ENCODE results near the gene NUDT16L1. TPM values are rescaled to one million over a fixed set of nuclear protein-coding genes. Genes with fewer than 3 reads are reported as not detected.
"Not testable (repeated sequence)": the region's sequence is repeated elsewhere in the genome, so short reads cannot be mapped to it uniquely, and the experiment has no call there.

NUDT16L1 gene
- total RNA-seq (43.7 TPM), polyA plus RNA-seq (100 to 1,000 TPM in 1 of 4 donors, 10 to 100 TPM in 3; 77.8 to 110 (median 91.5) TPM)

DNA sequence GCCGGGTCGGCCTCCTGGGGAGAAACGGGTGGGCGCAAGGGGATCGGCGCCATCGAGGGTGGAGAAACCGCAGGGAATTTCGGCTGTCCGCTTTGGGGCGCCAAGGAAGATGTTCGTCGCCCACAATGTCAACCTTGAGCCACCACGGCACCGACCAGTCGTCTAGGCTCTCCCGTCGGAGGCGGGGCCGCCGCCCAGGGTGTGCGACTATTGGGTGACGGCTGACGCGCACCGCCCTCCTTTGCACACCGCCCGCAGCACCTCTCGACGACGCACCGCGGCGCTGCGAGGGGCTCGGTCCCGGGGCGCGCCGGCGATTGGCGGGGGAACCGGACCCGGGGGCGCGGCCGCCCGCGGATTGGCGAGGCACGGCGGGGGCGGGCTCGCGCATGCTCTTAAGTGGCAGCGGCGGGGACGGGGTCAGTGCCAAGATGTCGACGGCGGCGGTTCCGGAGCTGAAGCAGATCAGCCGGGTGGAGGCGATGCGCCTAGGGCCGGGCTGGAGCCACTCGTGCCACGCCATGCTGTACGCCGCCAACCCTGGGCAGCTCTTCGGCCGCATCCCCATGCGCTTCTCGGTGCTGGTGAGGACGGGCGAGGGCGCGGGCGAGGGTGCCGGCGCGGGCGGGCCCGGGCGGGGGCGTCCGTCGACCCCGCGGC, at the start of gene NUDT16L1:
TSS of gene NUDT16L1 (plus strand) at position 267 of the 660 bp plus-strand sequence. CDS start at position 432, 165 bp downstream.
- H3K4me1 Mint-ChIP-seq: peaks cover 0 to 23% (median 4%) of the 10 kb centered on the region in 4 donors
- H3K27ac ChIP-seq (ENCODE audit: insufficient read depth, low read length, poor library complexity, severe bottlenecking): peak within 1 kb of the TSS; percentile 88
- DNase-seq (peak; percentile 95 to 98 (median 97)), ATAC-seq (ENCODE audit: low read depth in 2 of 2) (peak; percentile 93 to 95)
- no peaks in the 10 kb centered on the region for H3K9me3 Mint-ChIP-seq
- H3K4me1 ChIP-seq (ENCODE audit: control insufficient read depth, insufficient read depth, low read length, poor library complexity, severe bottlenecking): peaks cover 17% of the 10 kb centered on the region
- H3K4me3 ChIP-seq (ENCODE audit: low read depth, low read length): peak within 1 kb of the TSS; percentile 29
- peaks cover 23% of the 10 kb centered on the region for H3K36me3 ChIP-seq (ENCODE audit: control insufficient read depth, insufficient read depth, low read length)
- H3K27ac Mint-ChIP-seq: peak within 1 kb of the TSS; percentile 71 to 90 (median 83)
- H3K27me3 Mint-ChIP-seq: no peaks in the 10 kb centered on the region
- H3K36me3 Mint-ChIP-seq: no peaks in the 10 kb centered on the region
- no peaks in the 10 kb centered on the region for H3K9me3 ChIP-seq (ENCODE audit: control insufficient read depth in 2 of 2, low read length in 2 of 2)
- H3K27me3 ChIP-seq (ENCODE audit: control insufficient read depth, insufficient read depth, low read length): no peaks in the 10 kb centered on the region
- peak within 1 kb of the TSS; percentile 87 to 96 (median 93) for H3K4me3 Mint-ChIP-seq

DNA sequence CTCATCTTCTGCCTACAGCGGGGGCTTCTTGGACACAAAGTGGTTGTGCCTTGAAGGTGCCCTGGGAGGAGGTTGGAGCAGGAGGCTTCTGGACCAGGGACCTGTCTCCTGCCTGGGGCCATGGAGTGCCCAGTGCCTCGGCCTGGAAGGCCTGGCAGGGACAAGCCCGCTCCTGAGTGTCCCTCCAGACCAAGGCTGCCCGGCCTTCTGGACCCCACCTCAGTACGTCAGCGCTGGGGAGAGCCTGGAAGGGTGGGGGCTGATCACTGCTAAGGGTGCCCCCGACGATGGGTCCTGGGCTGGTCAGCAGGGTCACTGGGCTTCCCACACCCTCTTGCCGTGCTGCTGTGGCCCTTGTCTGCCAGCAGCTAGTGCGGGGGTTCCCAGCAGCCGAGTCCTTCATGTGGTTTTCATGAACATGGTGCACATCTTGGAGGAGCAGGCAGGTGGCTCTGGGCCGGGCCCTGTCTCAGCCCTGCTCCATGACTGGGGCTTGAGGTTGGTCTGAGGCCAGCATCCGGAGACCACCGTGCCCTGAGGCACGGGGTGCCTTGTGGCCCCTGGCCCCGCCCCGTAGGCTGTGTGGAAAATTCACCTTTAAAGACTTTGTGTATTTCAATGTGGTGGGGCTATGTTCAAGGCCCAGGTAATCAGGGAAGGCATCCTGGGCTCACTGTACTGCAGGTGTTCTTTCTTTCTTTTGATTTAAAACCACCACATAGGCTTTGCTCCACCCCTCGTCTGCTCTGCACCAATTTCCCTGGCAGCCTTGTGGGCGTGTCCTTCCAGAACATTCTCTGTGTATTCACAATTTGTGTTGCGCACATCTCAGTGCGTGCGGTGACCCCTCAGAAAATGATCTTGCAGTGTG, 46.4 kb upstream of the NUDT16L1 start:
- Histone ChIP-seq H3K27me3 (ENCODE audit: control insufficient read depth, insufficient read depth, low read length) (no peaks in the 10 kb centered on the region), H3K4me3 (ENCODE audit: low read depth, low read length) (no peak overlapping the region), H3K36me3 (ENCODE audit: control insufficient read depth, insufficient read depth, low read length) (peaks cover 5% of the 10 kb centered on the region), H3K9me3 (ENCODE audit: control insufficient read depth in 2 of 2, low read length in 2 of 2) (no peaks in the 10 kb centered on the region), H3K4me1 (ENCODE audit: control insufficient read depth, insufficient read depth, low read length, poor library complexity, severe bottlenecking) (peaks cover 13% of the 10 kb centered on the region), H3K27ac (ENCODE audit: insufficient read depth, low read length, poor library complexity, severe bottlenecking) (no peak overlapping the region)
- DNase-seq (peak in 1 of 3 donors; percentile 27), ATAC-seq (ENCODE audit: low read depth in 2 of 2) (no peak)
- Mint-ChIP-seq H3K4me1 (peaks cover 5 to 34% (median 6%) of the 10 kb centered on the region in 4 donors), H3K27ac (peak overlapping the region; percentile 32 to 76 (median 69)), H3K36me3 (peaks cover 12% of the 10 kb centered on the region), H3K4me3 (no peak overlapping the region), H3K9me3 (no peaks in the 10 kb centered on the region), H3K27me3 (no peaks in the 10 kb centered on the region)

DNA sequence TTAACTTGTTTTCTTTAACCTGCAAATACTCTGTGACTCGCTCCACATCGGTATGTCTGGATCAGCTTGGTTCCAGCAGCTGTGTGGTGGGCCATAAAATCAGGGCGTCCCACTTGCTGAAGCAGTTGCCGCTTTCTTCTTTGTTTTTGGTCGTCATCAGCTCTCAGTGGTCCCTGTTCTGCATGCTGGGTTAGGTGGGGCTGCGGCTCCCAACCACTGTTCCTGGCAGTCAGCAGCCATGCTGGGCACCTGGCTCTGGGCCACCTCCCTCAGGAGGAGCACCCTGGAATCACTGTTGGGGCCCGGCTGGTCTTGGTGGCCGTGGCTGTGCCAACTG, 45.8 kb upstream of the NUDT16L1 start:
- H3K27ac ChIP-seq (ENCODE audit: insufficient read depth, low read length, poor library complexity, severe bottlenecking): no peak overlapping the region
- Mint-ChIP-seq H3K4me3 (no peak overlapping the region), H3K27ac (peak overlapping the region in 2 of 3 donors; percentile 32 to 69), H3K4me1 (peaks cover 5 to 34% (median 6%) of the 10 kb centered on the region in 4 donors), H3K27me3 (no peaks in the 10 kb centered on the region), H3K9me3 (no peaks in the 10 kb centered on the region), H3K36me3 (peaks cover 12% of the 10 kb centered on the region)
- no peak overlapping the region for H3K4me3 ChIP-seq (ENCODE audit: low read depth, low read length)
- DNase-seq: no peak
- H3K27me3 ChIP-seq (ENCODE audit: control insufficient read depth, insufficient read depth, low read length): no peaks in the 10 kb centered on the region
- H3K4me1 ChIP-seq (ENCODE audit: control insufficient read depth, insufficient read depth, low read length, poor library complexity, severe bottlenecking): peaks cover 13% of the 10 kb centered on the region
- no peak for ATAC-seq (ENCODE audit: low read depth in 2 of 2)
- peaks cover 8% of the 10 kb centered on the region for H3K36me3 ChIP-seq (ENCODE audit: control insufficient read depth, insufficient read depth, low read length)
- H3K9me3 ChIP-seq (ENCODE audit: control insufficient read depth in 2 of 2, low read length in 2 of 2): no peaks in the 10 kb centered on the region

DNA sequence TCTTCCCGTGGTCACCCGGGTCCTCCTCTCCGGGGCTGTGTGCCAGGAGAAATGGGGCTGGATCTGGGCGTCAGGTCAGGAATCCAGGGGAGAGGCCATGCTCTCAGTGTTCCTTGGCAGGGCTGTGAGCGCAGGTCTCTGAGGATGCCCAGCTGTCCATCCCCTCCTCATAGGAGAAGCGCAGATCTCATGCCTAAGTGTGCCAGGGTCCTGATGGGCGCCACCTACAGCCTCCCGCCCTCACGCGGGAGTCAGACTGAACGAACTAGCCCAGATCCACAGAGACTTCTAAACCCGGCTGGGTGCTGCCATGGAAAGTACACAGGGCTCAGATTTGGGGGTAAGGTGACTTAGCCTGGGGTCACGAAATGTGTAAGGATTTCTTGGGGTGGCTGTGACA, 44.4 kb upstream of the NUDT16L1 start:
- Histone ChIP-seq H3K4me3 (ENCODE audit: low read depth, low read length) (no peak overlapping the region), H3K27me3 (ENCODE audit: control insufficient read depth, insufficient read depth, low read length) (no peaks in the 10 kb centered on the region), H3K27ac (ENCODE audit: insufficient read depth, low read length, poor library complexity, severe bottlenecking) (no peak overlapping the region), H3K4me1 (ENCODE audit: control insufficient read depth, insufficient read depth, low read length, poor library complexity, severe bottlenecking) (peaks cover 13% of the 10 kb centered on the region), H3K9me3 (ENCODE audit: control insufficient read depth in 2 of 2, low read length in 2 of 2) (no peaks in the 10 kb centered on the region), H3K36me3 (ENCODE audit: control insufficient read depth, insufficient read depth, low read length) (peaks cover 13% of the 10 kb centered on the region)
- Mint-ChIP-seq H3K27ac (no peak overlapping the region), H3K4me3 (peak overlapping the region in 1 of 4 donors; percentile 57), H3K4me1 (peaks cover 5 to 32% (median 6%) of the 10 kb centered on the region in 4 donors), H3K36me3 (peaks cover 16% of the 10 kb centered on the region), H3K27me3 (no peaks in the 10 kb centered on the region), H3K9me3 (no peaks in the 10 kb centered on the region)
- DNase-seq (peak in 1 of 3 donors; percentile 44), ATAC-seq (ENCODE audit: low read depth in 2 of 2) (no peak)

DNA sequence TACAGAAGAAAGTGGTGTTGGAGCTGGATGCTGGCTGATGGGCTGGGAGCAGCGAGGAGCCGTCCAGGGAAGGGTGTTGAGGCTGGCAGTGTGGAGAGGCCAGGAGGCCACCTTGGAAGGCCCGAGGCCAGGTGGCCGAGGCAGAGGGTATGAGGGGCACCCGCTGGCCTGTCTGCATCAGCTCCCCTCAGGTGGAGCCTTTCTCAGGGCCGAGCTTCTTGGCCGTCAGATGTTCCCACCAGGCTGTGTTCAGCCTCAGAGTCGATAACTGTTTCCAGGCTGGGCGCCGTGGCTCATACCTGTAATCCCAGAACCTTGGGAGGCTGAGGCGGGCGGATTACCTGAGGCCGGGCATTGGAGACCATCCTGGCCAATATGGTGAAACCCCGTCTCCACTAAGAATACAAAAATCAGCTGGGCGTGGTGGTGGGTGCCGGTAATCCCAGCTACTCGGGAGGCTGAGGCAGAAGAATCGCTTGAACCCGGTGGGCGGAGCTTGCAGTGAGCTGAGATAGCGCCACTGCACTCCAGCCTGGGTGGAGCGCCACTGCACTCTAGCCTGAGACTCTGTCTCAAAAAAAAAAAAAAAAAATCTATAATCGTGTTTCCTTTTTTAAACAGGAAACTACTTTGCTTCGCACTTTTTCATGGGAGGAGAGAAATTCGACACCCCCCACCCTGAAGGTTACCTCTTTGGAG, 43.5 kb upstream of the NUDT16L1 start:
- peak in 1 of 3 donors; percentile 38 for DNase-seq

DNA sequence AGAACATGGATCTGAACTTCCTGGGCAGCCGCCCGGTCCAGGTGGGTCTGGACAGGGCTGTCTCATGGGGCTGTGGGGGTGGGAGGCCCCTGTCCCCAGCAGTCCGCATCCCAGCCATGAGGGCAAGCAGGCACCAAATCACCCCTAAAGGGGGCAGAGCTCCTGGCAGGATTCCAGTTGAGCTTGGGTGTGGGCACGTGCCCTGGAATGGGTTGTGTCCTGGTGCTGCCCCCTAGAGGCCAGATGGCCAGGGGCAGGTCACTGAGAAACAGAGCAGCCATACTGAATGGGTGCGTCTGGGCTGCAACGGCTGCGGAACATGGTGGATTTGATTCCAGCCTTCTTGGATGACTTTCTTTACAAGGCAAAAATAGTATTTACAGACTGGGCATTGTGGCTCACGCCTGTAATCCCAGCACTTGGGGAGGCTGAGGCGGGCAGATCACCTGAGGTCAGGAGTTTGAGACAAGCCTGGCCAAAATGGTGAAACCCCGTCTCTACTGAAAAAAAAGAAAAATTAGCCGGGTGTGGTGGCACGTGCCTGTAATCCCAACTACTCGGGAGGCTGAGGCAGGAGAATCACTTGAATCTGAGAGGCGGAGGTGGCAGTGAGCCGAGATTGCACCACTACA, 42.8 kb upstream of the NUDT16L1 start:
- H3K4me1 ChIP-seq (ENCODE audit: control insufficient read depth, insufficient read depth, low read length, poor library complexity, severe bottlenecking): peaks cover 13% of the 10 kb centered on the region
- H3K9me3 ChIP-seq (ENCODE audit: control insufficient read depth in 2 of 2, low read length in 2 of 2); H3K9me3 Mint-ChIP-seq; H3K4me3 ChIP-seq (ENCODE audit: low read depth, low read length); H3K27me3 Mint-ChIP-seq; H3K4me3 Mint-ChIP-seq; H3K27me3 ChIP-seq (ENCODE audit: control insufficient read depth, insufficient read depth, low read length); H3K27ac ChIP-seq (ENCODE audit: insufficient read depth, low read length, poor library complexity, severe bottlenecking): not testable (repeated sequence)
- H3K36me3 ChIP-seq (ENCODE audit: control insufficient read depth, insufficient read depth, low read length): peaks cover 23% of the 10 kb centered on the region
- peak; percentile 59 to 73 (median 65) for DNase-seq
- Mint-ChIP-seq H3K27ac (peak overlapping the region in 2 of 3 donors; percentile 20 to 71), H3K4me1 (peaks cover 5 to 28% (median 5%) of the 10 kb centered on the region in 4 donors), H3K36me3 (peaks cover 16% of the 10 kb centered on the region)
- peak; percentile 63 to 72 for ATAC-seq (ENCODE audit: low read depth in 2 of 2)

More for the DNA sequence above, 43.5 kb upstream of the NUDT16L1 start:
- no peak overlapping the region for H3K4me3 ChIP-seq (ENCODE audit: low read depth, low read length)
- H3K9me3 ChIP-seq (ENCODE audit: control insufficient read depth in 2 of 2, low read length in 2 of 2): no peaks in the 10 kb centered on the region
- no peak overlapping the region for H3K27ac ChIP-seq (ENCODE audit: insufficient read depth, low read length, poor library complexity, severe bottlenecking)
- no peak overlapping the region for H3K4me3 Mint-ChIP-seq
- H3K4me1 Mint-ChIP-seq: peaks cover 5 to 32% (median 6%) of the 10 kb centered on the region in 4 donors
- no peaks in the 10 kb centered on the region for H3K9me3 Mint-ChIP-seq
- H3K36me3 ChIP-seq (ENCODE audit: control insufficient read depth, insufficient read depth, low read length): peaks cover 20% of the 10 kb centered on the region
- H3K27me3 ChIP-seq (ENCODE audit: control insufficient read depth, insufficient read depth, low read length): no peaks in the 10 kb centered on the region
- H3K27ac Mint-ChIP-seq: peak overlapping the region in 2 of 3 donors; percentile 20 to 71
- no peaks in the 10 kb centered on the region for H3K27me3 Mint-ChIP-seq
- H3K4me1 ChIP-seq (ENCODE audit: control insufficient read depth, insufficient read depth, low read length, poor library complexity, severe bottlenecking): peaks cover 13% of the 10 kb centered on the region
- peaks cover 16% of the 10 kb centered on the region for H3K36me3 Mint-ChIP-seq
- ATAC-seq (ENCODE audit: low read depth in 2 of 2): no peak

DNA sequence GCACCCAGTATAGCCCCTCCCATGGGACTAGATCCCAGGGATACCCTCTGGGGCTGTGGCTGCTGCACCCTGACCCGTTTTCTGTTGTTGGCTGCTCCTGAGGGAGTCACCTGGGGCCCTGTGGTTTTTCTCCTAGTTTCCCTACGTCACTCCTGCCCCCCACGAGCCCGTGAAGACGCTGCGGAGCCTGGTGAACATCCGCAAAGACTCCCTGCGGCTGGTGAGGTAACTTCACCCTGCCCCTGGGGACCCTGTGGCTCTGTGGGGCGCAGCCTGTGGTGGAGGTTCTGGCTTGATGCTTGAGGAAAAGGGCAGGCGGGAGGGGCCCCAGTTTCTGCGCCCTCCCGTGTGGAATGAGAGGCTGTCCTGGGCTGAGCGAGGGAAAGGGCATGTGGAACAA, 41.5 kb upstream of the NUDT16L1 start:
- ATAC-seq (ENCODE audit: low read depth in 2 of 2): no peak
- H3K4me3 Mint-ChIP-seq: no peak overlapping the region

More for the DNA sequence above, 41.5 kb upstream of the NUDT16L1 start:
- Histone ChIP-seq H3K4me1 (ENCODE audit: control insufficient read depth, insufficient read depth, low read length, poor library complexity, severe bottlenecking) (peaks cover 12% of the 10 kb centered on the region), H3K27me3 (ENCODE audit: control insufficient read depth, insufficient read depth, low read length) (no peaks in the 10 kb centered on the region), H3K36me3 (ENCODE audit: control insufficient read depth, insufficient read depth, low read length) (peaks cover 28% of the 10 kb centered on the region), H3K4me3 (ENCODE audit: low read depth, low read length) (no peak overlapping the region), H3K27ac (ENCODE audit: insufficient read depth, low read length, poor library complexity, severe bottlenecking) (no peak overlapping the region), H3K9me3 (ENCODE audit: control insufficient read depth in 2 of 2, low read length in 2 of 2) (no peaks in the 10 kb centered on the region)
- peaks cover 5 to 20% (median 5%) of the 10 kb centered on the region in 4 donors for H3K4me1 Mint-ChIP-seq
- H3K27ac Mint-ChIP-seq: no peak overlapping the region
- peaks cover 16% of the 10 kb centered on the region for H3K36me3 Mint-ChIP-seq
- H3K27me3 Mint-ChIP-seq: no peaks in the 10 kb centered on the region
- H3K9me3 Mint-ChIP-seq: no peaks in the 10 kb centered on the region
- no peak for DNase-seq
